Activated naive CD8-positive, alpha-beta T cell treated with anti-CD3 and anti-CD28 coated beads, Interleukin-2, amount 50 U/mL, for 24 hours (primary cell): ENCODE measurements around the gene RBBP5.

Experiments
- ATAC-seq: fragments of 150-1000 bp; cut with Tn5 transposase; one replicate; pipeline ENCODE4 v1.10.0; 2021
- DNase-seq: peaks from one replicate; pipeline ENCODE4 v3.0.0; 2021
- H3K27ac Mint-ChIP-seq: one replicate; pipeline ENCODE4 v1.8.0; 2021; ENCODE audit warnings: mild to moderate bottlenecking, mixed read lengths
- H3K27me3 Mint-ChIP-seq: one replicate; pipeline ENCODE4 v1.8.0; 2021; ENCODE audit warnings: mixed read lengths
- H3K36me3 Mint-ChIP-seq: one replicate; pipeline ENCODE4 v1.8.0; 2021; ENCODE audit warnings: low read depth, mixed read lengths
- H3K4me1 Mint-ChIP-seq: one replicate; pipeline ENCODE4 v1.8.0; 2021; ENCODE audit warnings: mixed read lengths
- H3K4me3 Mint-ChIP-seq: one replicate; pipeline ENCODE4 v1.8.0; 2021; ENCODE audit warnings: mild to moderate bottlenecking, moderate library complexity, mixed read lengths
- H3K9me3 Mint-ChIP-seq: one replicate; pipeline ENCODE4 v1.8.0; 2021; ENCODE audit warnings: mixed read lengths

RBBP5 gene

DNA sequence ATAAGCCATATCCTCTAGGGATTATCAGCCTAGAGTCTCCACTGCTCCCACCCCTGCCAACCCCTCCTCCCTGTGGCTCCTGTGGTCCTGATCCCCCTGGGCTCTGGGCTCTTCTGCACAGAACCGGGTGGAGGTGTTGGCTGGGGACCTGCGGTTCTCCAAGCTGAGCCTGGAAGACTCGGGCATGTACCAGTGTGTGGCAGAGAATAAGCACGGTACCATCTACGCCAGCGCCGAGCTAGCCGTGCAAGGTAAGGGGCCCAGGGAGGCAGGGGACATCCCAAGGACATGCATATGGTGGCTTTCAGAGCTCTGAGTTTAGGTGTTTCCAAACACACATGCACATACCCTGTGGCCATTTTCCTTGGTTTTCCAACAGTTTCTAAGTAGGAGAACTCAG, 59.5 kb downstream of the RBBP5 start:
- Mint-ChIP-seq H3K4me3 (no peak overlapping the region), H3K27me3 (no peaks in the 10 kb centered on the region), H3K4me1 (no peaks in the 10 kb centered on the region), H3K27ac (no peak overlapping the region), H3K36me3 (no peaks in the 10 kb centered on the region), H3K9me3 (no peaks in the 10 kb centered on the region)
- ATAC-seq (no peak), DNase-seq (no peak)

DNA sequence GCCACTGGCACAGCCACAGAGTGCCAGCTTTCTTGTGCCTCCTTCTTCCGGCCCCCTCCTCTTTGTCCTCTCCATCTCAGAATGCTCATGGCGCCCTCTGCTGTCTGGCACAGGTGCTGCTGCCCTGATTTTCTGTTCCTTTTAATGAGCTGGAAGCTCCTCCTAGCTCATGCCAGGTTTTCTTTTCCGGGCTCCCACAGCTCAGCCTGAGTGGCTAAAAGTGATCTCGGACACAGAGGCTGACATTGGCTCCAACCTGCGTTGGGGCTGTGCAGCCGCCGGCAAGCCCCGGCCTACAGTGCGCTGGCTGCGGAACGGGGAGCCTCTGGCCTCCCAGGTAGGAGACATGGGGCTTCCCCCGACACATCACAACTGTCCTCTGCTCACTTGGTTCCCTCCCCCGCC, 60.1 kb downstream of the RBBP5 start:
- no peak overlapping the region for H3K27ac Mint-ChIP-seq

DNA sequence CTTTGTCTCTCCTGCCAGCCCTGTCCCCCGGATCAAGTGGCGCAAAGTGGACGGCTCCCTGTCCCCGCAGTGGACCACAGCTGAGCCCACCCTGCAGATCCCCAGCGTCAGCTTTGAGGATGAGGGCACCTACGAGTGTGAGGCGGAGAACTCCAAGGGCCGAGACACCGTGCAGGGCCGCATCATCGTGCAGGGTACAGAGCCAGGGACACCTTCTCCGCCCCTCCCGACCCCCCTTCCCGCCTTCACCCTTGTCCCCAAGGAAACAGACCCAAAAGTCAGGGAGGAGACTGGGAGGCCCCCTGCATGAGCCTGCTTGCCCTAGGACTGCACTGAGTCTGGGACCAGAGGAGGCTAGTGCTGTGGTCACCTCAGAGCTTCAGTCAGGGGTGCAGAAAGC, 60.6 kb downstream of the RBBP5 start:
- H3K9me3 Mint-ChIP-seq, result no peaks in the 10 kb centered on the region
- ATAC-seq (no peak), DNase-seq (no peak)
- H3K4me1 Mint-ChIP-seq, result no peaks in the 10 kb centered on the region
- H3K4me3 Mint-ChIP-seq, result no peak overlapping the region
- no peaks in the 10 kb centered on the region for H3K36me3 Mint-ChIP-seq
- H3K27ac Mint-ChIP-seq, result no peak overlapping the region
- H3K27me3 Mint-ChIP-seq, result no peaks in the 10 kb centered on the region

More for the DNA sequence above, 60.1 kb downstream of the RBBP5 start:
- Mint-ChIP-seq H3K27me3 (no peaks in the 10 kb centered on the region), H3K4me3 (no peak overlapping the region), H3K9me3 (no peaks in the 10 kb centered on the region), H3K36me3 (no peaks in the 10 kb centered on the region), H3K4me1 (no peaks in the 10 kb centered on the region)
- DNase-seq (peak; percentile 79), ATAC-seq (peak; percentile 41)

DNA sequence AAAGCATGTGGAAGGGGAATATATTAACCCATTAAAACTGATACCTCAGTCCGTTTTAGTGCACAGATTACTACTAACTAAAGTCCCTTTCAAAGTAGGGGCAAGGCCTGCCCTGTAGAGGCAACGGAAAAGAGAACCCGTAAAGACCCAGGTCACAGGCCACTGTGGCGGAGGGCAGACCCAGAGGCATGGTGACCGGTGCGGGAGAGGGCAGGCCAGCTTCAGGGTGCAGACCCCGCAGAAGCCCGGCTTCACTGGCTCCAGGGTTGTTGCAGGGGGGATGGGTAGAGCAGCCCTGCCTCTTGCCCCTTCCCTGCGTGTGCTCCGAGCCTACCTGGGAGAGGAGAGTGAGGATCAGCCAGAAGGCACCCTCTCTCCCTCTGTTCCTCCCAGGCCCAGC, 61.0 kb downstream of the RBBP5 start:
- no peaks in the 10 kb centered on the region for H3K36me3 Mint-ChIP-seq
- H3K4me1 Mint-ChIP-seq, result no peaks in the 10 kb centered on the region
- no peaks in the 10 kb centered on the region for H3K27me3 Mint-ChIP-seq
- no peak overlapping the region for H3K4me3 Mint-ChIP-seq
- no peak overlapping the region for H3K27ac Mint-ChIP-seq
- H3K9me3 Mint-ChIP-seq, result no peaks in the 10 kb centered on the region
- DNase-seq (no peak), ATAC-seq (no peak)

DNA sequence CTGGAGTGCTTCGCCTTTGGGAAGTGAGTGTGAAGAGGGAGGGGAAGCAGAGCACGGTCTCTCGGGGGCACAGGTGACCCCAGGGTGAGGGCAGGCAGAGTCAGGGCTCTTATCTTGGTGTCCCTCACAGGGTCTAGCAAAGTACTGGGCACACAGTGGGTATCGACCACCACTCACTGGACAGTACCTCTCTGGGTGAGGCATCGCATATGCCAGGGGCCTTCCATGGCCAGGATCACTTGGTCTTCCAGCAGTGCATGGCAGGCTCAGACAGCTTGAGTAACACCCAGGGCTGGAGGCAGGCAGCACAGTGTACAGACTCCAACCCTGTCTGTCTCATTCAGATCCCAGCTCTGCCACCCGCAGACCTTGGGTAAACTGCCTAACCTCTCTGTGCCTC, 62.1 kb downstream of the RBBP5 start:
- DNase-seq (no peak), ATAC-seq (no peak)
- no peaks in the 10 kb centered on the region for H3K4me1 Mint-ChIP-seq
- H3K27me3 Mint-ChIP-seq, result no peaks in the 10 kb centered on the region
- H3K4me3 Mint-ChIP-seq, result no peak overlapping the region
- H3K27ac Mint-ChIP-seq, result no peak overlapping the region
- no peaks in the 10 kb centered on the region for H3K36me3 Mint-ChIP-seq
- no peaks in the 10 kb centered on the region for H3K9me3 Mint-ChIP-seq

DNA sequence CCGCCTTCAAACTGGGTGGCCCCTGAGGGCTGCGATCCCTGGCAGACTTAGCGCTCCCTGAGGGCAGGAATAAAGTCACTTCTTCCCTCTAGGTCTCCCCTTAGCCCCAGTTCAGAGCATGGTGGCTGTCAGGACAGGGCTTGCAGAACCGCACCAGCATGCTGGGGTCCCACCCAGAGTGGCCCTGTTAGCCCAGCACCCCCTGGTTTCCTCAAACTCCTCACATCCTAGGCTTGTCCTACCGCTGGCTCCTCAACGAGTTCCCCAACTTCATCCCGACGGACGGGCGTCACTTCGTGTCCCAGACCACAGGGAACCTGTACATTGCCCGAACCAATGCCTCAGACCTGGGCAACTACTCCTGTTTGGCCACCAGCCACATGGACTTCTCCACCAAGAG, 62.9 kb downstream of the RBBP5 start:
- Mint-ChIP-seq H3K27ac (no peak overlapping the region), H3K36me3 (no peaks in the 10 kb centered on the region), H3K4me3 (no peak overlapping the region), H3K9me3 (no peaks in the 10 kb centered on the region), H3K4me1 (no peaks in the 10 kb centered on the region), H3K27me3 (no peaks in the 10 kb centered on the region)
- no peak for ATAC-seq
- DNase-seq, result no peak

DNA sequence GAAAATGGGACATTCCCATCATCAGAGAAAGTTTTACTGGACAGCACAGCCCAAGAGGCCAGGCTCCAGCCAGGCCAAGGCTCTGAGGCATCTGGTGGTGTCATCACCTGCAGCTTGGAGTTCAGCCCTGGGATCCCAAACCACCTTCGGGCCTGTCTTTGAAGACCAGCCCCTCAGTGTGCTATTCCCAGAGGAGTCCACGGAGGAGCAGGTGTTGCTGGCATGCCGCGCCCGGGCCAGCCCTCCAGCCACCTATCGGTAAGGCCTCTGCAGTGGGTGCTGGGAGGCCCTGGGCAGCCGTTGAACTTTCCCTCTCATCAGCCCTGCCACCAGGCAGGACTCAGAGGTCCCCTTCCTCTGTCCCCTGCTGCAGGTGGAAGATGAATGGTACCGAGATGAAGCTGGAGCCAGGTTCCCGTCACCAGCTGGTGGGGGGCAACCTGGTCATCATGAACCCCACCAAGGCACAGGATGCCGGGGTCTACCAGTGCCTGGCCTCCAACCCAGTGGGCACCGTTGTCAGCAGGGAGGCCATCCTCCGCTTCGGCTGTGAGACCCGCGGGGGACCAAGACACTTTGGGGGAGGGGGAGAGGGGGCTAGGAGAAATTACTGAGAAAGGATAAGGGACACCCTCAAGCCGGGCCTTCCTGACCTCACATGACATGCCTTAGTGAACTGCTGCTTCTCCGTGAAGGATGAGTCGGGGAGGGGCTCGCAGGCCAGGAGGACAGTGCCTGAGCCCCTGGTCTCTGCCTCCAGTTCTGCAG, 63.8 kb downstream of the RBBP5 start:
- Mint-ChIP-seq H3K4me1 (no peaks in the 10 kb centered on the region), H3K27me3 (no peaks in the 10 kb centered on the region), H3K9me3 (no peaks in the 10 kb centered on the region), H3K36me3 (no peaks in the 10 kb centered on the region), H3K27ac (no peak overlapping the region), H3K4me3 (no peak overlapping the region)
- ATAC-seq (no peak), DNase-seq (no peak)

DNA sequence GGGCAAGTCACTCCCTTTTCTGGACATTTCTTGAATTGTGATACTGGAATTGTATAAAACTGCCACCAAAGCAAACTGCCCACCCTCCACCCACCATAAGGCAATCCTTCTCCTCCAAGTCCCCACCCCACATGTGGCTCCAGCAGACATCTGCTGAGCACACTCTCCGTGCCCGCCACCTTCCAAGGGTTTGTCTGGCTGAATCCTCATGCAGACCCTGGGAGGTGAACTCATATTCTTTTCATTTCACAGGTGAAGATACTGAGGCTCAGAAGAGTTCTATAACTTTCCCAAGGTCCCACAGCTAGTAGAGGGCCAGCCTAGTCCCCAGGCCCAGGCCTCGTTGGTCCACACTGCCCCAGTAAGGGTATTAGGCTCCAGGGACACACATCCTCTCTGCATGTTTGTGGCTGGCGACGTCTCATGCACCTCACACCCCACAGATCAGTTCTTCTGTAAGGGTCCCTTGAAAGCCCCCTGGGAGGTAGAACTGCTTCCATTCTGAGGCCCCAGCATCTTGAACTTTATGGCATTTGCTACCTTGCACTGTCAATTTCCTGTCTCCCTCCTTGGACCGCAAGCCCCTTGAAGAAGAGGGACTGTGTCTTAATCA, 64.7 kb downstream of the RBBP5 start:
- Mint-ChIP-seq H3K4me3 (no peak overlapping the region), H3K4me1 (no peaks in the 10 kb centered on the region), H3K36me3 (no peaks in the 10 kb centered on the region), H3K27ac (no peak overlapping the region), H3K9me3 (no peaks in the 10 kb centered on the region), H3K27me3 (no peaks in the 10 kb centered on the region)
- ATAC-seq (no peak), DNase-seq (no peak)

DNA sequence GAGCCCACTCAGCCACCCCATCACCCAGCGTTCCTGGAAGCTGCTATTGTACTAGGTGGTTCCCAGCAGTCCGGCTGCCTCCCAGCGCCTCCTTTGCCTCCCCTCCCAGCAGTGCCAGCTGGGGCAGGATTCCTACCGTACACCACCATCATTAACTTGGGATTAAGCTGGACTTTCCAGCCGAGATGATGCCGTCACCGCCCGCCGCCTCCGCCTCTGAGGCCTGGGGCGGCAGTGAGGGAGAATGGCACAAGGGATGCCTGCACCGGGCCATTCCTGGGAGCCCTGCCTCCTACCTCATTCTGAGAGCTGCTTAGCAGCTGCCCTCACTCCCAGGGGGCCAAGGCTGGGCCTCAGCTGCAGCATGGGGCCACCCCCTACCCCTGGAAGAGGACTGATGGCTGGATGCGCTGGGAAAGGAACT, 65.6 kb downstream of the RBBP5 start:
- ATAC-seq (no peak), DNase-seq (no peak)
- Mint-ChIP-seq H3K27me3 (no peaks in the 10 kb centered on the region), H3K4me1 (no peaks in the 10 kb centered on the region), H3K9me3 (no peaks in the 10 kb centered on the region), H3K27ac (no peak overlapping the region), H3K4me3 (no peak overlapping the region), H3K36me3 (no peaks in the 10 kb centered on the region)

DNA sequence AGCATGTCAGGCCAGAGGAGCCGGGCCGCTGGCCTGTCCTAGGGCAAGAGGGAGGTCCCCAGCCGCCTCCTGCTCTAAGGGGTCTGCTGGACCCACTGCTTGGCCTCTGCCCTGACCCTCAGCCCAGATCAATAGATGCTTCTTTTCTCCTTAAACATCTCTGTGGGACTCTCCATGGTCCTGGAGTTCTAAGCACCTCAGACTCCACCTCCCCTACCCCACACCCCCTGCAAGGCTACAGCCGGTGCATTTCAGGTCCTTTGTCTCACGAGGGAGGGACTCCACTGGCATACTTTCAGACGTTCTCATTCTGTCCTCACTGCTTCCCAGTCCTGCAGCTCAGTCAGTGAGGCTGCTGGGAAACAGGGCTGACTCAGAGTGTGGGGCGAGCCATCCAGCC, 67.8 kb downstream of the RBBP5 start:
- no peaks in the 10 kb centered on the region for H3K27me3 Mint-ChIP-seq
- H3K4me1 Mint-ChIP-seq, result no peaks in the 10 kb centered on the region
- H3K9me3 Mint-ChIP-seq, result no peaks in the 10 kb centered on the region
- no peak overlapping the region for H3K27ac Mint-ChIP-seq
- H3K36me3 Mint-ChIP-seq, result no peaks in the 10 kb centered on the region
- no peak overlapping the region for H3K4me3 Mint-ChIP-seq
- ATAC-seq, result no peak
- no peak for DNase-seq

DNA sequence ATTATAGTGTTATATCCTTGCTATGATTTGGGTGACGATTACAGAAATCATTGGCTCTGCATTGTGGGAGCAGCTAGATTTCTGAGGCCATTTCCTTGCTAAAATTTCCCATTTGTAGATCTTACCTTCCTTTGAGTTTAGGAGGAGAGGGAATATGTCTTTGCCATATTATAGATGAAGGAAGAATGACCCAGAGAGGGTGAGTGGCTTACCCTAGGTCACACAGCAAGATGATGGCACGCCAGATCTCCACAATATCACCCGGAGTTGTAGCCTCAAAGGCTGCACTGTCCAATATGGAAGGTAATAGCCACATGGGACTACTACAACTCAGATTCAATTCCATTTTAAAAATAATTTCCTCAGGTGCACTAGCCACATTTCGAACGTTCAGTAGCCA, 68.5 kb downstream of the RBBP5 start:
- no peaks in the 10 kb centered on the region for H3K27me3 Mint-ChIP-seq
- H3K27ac Mint-ChIP-seq, result no peak overlapping the region
- ATAC-seq, result no peak
- no peak for DNase-seq
- no peaks in the 10 kb centered on the region for H3K4me1 Mint-ChIP-seq
- no peaks in the 10 kb centered on the region for H3K9me3 Mint-ChIP-seq
- no peak overlapping the region for H3K4me3 Mint-ChIP-seq
- H3K36me3 Mint-ChIP-seq, result no peaks in the 10 kb centered on the region

DNA sequence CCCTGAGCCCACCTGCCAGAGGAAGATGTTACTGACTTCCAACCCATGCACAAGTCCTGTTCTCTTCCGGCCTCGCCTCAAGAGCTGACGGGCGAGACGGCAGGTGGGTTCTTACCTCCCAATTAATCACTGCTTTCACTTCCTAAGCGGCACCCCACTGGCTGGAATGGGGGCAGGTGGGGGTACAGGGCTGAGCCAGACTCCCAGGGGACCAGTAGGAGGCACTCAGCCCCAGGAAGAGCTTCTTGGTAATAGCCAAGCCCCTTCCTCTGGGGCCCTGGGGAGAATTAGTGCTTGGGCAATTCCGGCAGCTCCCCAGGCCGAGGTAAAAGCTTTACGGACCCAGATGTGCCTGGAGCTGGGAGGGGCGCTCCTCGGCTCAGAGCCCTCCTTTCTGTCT, 69.1 kb downstream of the RBBP5 start:
- DNase-seq (no peak), ATAC-seq (no peak)
- Mint-ChIP-seq H3K9me3 (no peaks in the 10 kb centered on the region), H3K27me3 (no peaks in the 10 kb centered on the region), H3K27ac (no peak overlapping the region), H3K36me3 (no peaks in the 10 kb centered on the region), H3K4me1 (no peaks in the 10 kb centered on the region), H3K4me3 (no peak overlapping the region)

DNA sequence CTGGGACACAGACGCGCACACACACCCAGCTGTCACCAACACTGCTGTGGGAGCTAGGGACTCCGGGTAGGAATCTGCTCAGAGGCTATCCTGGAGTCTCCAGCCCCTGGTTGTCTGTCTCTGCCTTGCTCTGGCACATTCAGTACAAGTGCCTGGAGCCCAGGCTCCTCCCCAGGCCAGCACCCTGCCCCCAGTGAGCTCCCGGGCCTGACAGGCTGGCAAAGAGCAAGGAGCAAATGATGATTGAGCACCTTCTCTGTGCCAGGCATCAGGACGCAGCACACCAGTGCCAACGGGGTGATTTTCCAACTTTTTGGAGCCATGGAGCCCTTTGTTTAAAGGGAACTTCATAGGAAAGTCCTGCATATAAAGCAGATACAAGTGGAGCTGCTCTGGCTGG, 72.3 kb downstream of the RBBP5 start:
- Mint-ChIP-seq H3K27me3 (peaks cover 20% of the 10 kb centered on the region), H3K9me3 (no peaks in the 10 kb centered on the region), H3K4me1 (no peaks in the 10 kb centered on the region), H3K27ac (no peak overlapping the region), H3K36me3 (no peaks in the 10 kb centered on the region), H3K4me3 (no peak overlapping the region)
- ATAC-seq (no peak), DNase-seq (no peak)

DNA sequence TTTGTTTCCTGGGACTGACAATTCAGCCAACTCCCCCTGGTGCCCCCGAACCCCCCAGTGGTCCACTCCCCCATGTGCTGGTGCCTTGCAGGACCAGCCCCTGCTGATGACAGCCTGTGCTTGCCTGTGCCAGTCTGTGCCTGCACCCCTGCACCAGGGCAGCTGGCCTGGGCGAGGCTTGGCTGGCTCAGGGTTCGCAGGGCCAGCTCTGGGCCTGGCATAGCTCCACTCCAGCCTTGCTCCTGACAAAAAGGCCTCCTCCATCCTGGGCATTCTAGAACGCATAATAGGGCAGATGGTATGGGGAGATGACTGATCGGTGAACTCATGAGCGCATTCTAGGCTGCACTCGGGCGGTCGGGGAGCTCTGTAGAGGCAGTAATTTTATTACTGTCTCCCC, 73.4 kb downstream of the RBBP5 start:
- ATAC-seq (no peak), DNase-seq (no peak)
- Mint-ChIP-seq H3K4me3 (no peak overlapping the region), H3K9me3 (no peaks in the 10 kb centered on the region), H3K27ac (no peak overlapping the region), H3K4me1 (no peaks in the 10 kb centered on the region), H3K27me3 (peaks cover 23% of the 10 kb centered on the region), H3K36me3 (no peaks in the 10 kb centered on the region)

DNA sequence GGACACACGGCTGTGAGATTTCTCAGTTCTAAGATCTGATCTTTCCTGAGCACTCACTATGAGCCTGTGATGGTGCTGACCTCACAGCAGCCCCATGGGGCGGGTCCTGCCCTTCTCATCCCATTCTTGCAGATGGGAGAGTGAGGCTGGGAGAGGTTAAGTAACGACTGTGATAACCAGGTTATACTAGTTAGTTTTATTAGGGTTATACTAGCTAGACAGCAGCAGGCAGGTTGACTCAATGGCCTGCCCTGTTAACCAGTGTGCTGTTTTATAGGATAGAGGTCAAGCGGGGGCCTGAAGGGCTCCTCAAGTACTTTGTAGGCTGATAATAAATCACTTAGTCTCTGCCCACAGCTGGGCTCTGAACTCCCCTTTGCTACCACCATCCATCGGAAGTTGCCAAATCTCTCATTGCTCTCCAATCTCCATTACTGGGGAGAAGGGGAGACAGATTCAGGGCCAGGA, 74.0 kb downstream of the RBBP5 start:
- no peaks in the 10 kb centered on the region for H3K9me3 Mint-ChIP-seq
- no peak for ATAC-seq
- no peak overlapping the region for H3K4me3 Mint-ChIP-seq
- no peaks in the 10 kb centered on the region for H3K36me3 Mint-ChIP-seq
- peaks cover 23% of the 10 kb centered on the region for H3K27me3 Mint-ChIP-seq
- H3K27ac Mint-ChIP-seq, result no peak overlapping the region
- DNase-seq, result no peak
- H3K4me1 Mint-ChIP-seq, result no peaks in the 10 kb centered on the region
